Activated T-helper 1 cell treated with anti-CD3 and anti-CD28 coated beads, Interleukin-2, amount 50 U/mL, for 16 hours (primary cell): ENCODE data around the gene TNS1.
A peak's percentile ranks its signal among the peaks of the same experiment; 100 is the strongest.

Experiments
- DNase-seq, 2 donors: peaks; one replicate each; pipeline ENCODE4 v3.0.0-alpha.2; 2020; ENCODE audit warnings: low read depth in 1 of 2, low spot score in 1 of 2

The TNS1 gene

GRCh38 chr2:218015586-218016521 lies 13.1 kb upstream of the TNS1 start:
- DNase-seq, result no peak

- DNase-seq, result no peak
Measured at GRCh38 chr2:218014706-218015585, 12.2 kb upstream of the TNS1 start.

GRCh38 chr2:218013289-218013688 lies 10.5 kb upstream of the TNS1 start:
- DNase-seq, result no peak

- DNase-seq, result no peak
Measured at GRCh38 chr2:218012284-218012683, 9.5 kb upstream of the TNS1 start.

- DNase-seq, result no peak
Measured at GRCh38 chr2:218011653-218012040, 8.9 kb upstream of the TNS1 start.

- DNase-seq, result no peak
Measured at GRCh38 chr2:218010984-218011652, 8.3 kb upstream of the TNS1 start.

GRCh38 chr2:218010140-218010983 lies 7.6 kb upstream of the TNS1 start:
- peak in 1 of 2 donors; percentile 6 for DNase-seq

- DNase-seq, result no peak
Measured at GRCh38 chr2:218009765-218010139, 7.0 kb upstream of the TNS1 start.

GRCh38 chr2:218009231-218009630 lies 6.4 kb upstream of the TNS1 start:
- DNase-seq, result no peak

- DNase-seq, result no peak
Measured at GRCh38 chr2:218008060-218009040, 5.6 kb upstream of the TNS1 start.

GRCh38 chr2:218006741-218007140 lies 3.9 kb upstream of the TNS1 start:
- no peak for DNase-seq

- no peak for DNase-seq
Measured at GRCh38 chr2:218005486-218005885, 2.7 kb upstream of the TNS1 start.

GRCh38 chr2:218005028-218005427 lies 2.2 kb upstream of the TNS1 start:
- no peak for DNase-seq

- DNase-seq, result no peak
Measured at GRCh38 chr2:218003981-218004419, 1.2 kb upstream of the TNS1 start.

GRCh38 chr2:218003281-218003944 lies 618 bp upstream of the TNS1 start:
- no peak for DNase-seq

- no peak for DNase-seq
Measured at GRCh38 chr2:218002143-218002844, 501 bp downstream of the TNS1 start.

- DNase-seq, result no peak
Measured at GRCh38 chr2:218001629-218002028, 1.2 kb downstream of the TNS1 start.

- DNase-seq, result no peak
Measured at GRCh38 chr2:218000136-218000535, 2.7 kb downstream of the TNS1 start.
